ENCODE results near the gene BANK1. TPM values are rescaled to one million over a fixed set of nuclear protein-coding genes. Genes with fewer than 3 reads are reported as not detected.

Gene BANK1
- total and polyA plus RNA-seq, 2 donors (not counting 1 experiment from before 2014, with no cell fraction given) = 353 to 354 TPM

- CTCF ChIA-PET = no interaction called here
- no peaks in the 10 kb centered on the region for H3K4me1 ChIP-seq (ENCODE audit: control insufficient read depth in 2 of 2, insufficient read depth in 2 of 2, low read length in 2 of 2)
- Mint-ChIP-seq H3K27ac (no peak overlapping the region), H3K4me3 (no peak overlapping the region), H3K27me3 (no peaks in the 10 kb centered on the region), H3K4me1 (peaks cover 30% of the 10 kb centered on the region), H3K9me3 (ENCODE audit: insufficient read depth) (peaks cover 6% of the 10 kb centered on the region)
- H3K4me3 ChIP-seq (ENCODE audit: control extremely low read depth in 1 of 5, extremely low read depth in 1 of 5, insufficient read depth in 1 of 5, low read depth in 2 of 5, low read length in 4 of 5) = no peak overlapping the region
- H3K79me2 ChIP-seq (ENCODE audit: control insufficient read depth, insufficient read depth, low read length) = peaks cover 74% of the 10 kb centered on the region
- no peak overlapping the region for H2AFZ ChIP-seq (ENCODE audit: insufficient read depth, low read depth, low read length, poor library complexity, severe bottlenecking)
- no peak overlapping the region for H3K4me2 ChIP-seq (replicated peaks; ENCODE audit: low read depth, low read length, poor library complexity, severe bottlenecking)
- POLR2A ChIA-PET = no interaction called here
- H4K20me1 ChIP-seq (ENCODE audit: control insufficient read depth, insufficient read depth, low read length, poor library complexity, severe bottlenecking) = peaks cover 7% of the 10 kb centered on the region
- H3K9ac ChIP-seq (ENCODE audit: low read length) = no peak overlapping the region
- no peaks in the 10 kb centered on the region for H3K27me3 ChIP-seq (replicated peaks in 1 of 4; ENCODE audit: control extremely low read depth in 1 of 4, control insufficient read depth in 3 of 4, insufficient read depth in 4 of 4, low read length in 3 of 4)
- no peak for TF ChIP-seq CTCF (IDR thresholded peaks at IDR 0.05)
- H3K27ac ChIP-seq (ENCODE audit: low read length in 2 of 2) = peak overlapping the region in 1 of 2 donors; percentile 25
- DNase-seq (no peak), ATAC-seq (ENCODE audit: low read depth) (no peak)
- H3K36me3 ChIP-seq (replicated peaks in 1 of 2; ENCODE audit: control extremely low read depth in 1 of 2, control insufficient read depth in 1 of 2, extremely low read depth in 1 of 2, insufficient read depth in 2 of 2, low read length in 1 of 2) = peaks cover 22 to 84% of the 10 kb centered on the region in 2 experiments
- peaks cover 2 to 7% (median 6%) of the 10 kb centered on the region in 3 donors for H3K9me3 ChIP-seq (ENCODE audit: control extremely low read depth in 1 of 3, control insufficient read depth in 2 of 3, insufficient read depth in 1 of 3, low read length in 2 of 3)
- intact Hi-C loops (cut with micrococcal nuclease) = no loop called here
These were observed 124.2 kb downstream of the BANK1 start for GRCh38 chr4:101914761-101915160.

- no peaks in the 10 kb centered on the region for H3K27me3 Mint-ChIP-seq
These were observed 128.9 kb downstream of the BANK1 start for GRCh38 chr4:101919373-101919977.

More at GRCh38 chr4:101919373-101919977, 128.9 kb downstream of the BANK1 start:
- Histone ChIP-seq H3K4me2 (replicated peaks; ENCODE audit: low read depth, low read length, poor library complexity, severe bottlenecking) (no peak overlapping the region), H2AFZ (ENCODE audit: insufficient read depth, low read depth, low read length, poor library complexity, severe bottlenecking) (no peak overlapping the region), H3K9ac (ENCODE audit: low read length) (no peak overlapping the region), H3K27me3 (replicated peaks in 1 of 4; ENCODE audit: control extremely low read depth in 1 of 4, control insufficient read depth in 3 of 4, insufficient read depth in 4 of 4, low read length in 3 of 4) (no peaks in the 10 kb centered on the region), H3K36me3 (replicated peaks in 1 of 2; ENCODE audit: control extremely low read depth in 1 of 2, control insufficient read depth in 1 of 2, extremely low read depth in 1 of 2, insufficient read depth in 2 of 2, low read length in 1 of 2) (peaks cover 29 to 85% of the 10 kb centered on the region in 2 experiments), H3K79me2 (ENCODE audit: control insufficient read depth, insufficient read depth, low read length) (peaks cover 69% of the 10 kb centered on the region), H3K9me3 (ENCODE audit: control extremely low read depth in 1 of 3, control insufficient read depth in 2 of 3, insufficient read depth in 1 of 3, low read length in 2 of 3) (peaks cover 0 to 2% (median 0%) of the 10 kb centered on the region in 3 donors), H3K4me1 (ENCODE audit: control insufficient read depth in 2 of 2, insufficient read depth in 2 of 2, low read length in 2 of 2) (no peaks in the 10 kb centered on the region), H4K20me1 (ENCODE audit: control insufficient read depth, insufficient read depth, low read length, poor library complexity, severe bottlenecking) (peaks cover 21% of the 10 kb centered on the region), H3K27ac (ENCODE audit: low read length in 2 of 2) (peak overlapping the region in 1 of 2 donors; percentile 9), H3K4me3 (ENCODE audit: control extremely low read depth in 1 of 5, extremely low read depth in 1 of 5, insufficient read depth in 1 of 5, low read depth in 2 of 5, low read length in 4 of 5) (no peak overlapping the region)
- DNase-seq = no peak
- H3K27ac Mint-ChIP-seq = peak overlapping the region; percentile 12
- ChIA-PET POLR2A (no interaction called here), CTCF (no interaction called here)
- H3K4me3 Mint-ChIP-seq = no peak overlapping the region
- no peak for TF ChIP-seq CTCF (IDR thresholded peaks at IDR 0.05)
- TF ChIP-seq EZH2 (IDR thresholded peaks at IDR 0.05; ENCODE audit: borderline replicate concordance, insufficient read depth, low read depth, low read length, poor library complexity, severe bottlenecking) = no peak
- intact Hi-C loops (cut with micrococcal nuclease) = no loop called here
- H3K4me1 Mint-ChIP-seq = peaks cover 35% of the 10 kb centered on the region
- WGBS (ENCODE audit: insufficient coverage) = no CpG with 5 or more reads among the region's 4 CpGs
- no peaks in the 10 kb centered on the region for H3K9me3 Mint-ChIP-seq (ENCODE audit: insufficient read depth)
- ATAC-seq (ENCODE audit: low read depth) = no peak

Measured in B cell (primary cell).